Fibroblast of lung (primary cell): ENCODE measurements around the gene ACADSB.

Experiments
- CTCF ChIP-seq, 2 donors: IDR thresholded peaks in 1 of 2; conservative IDR thresholded peaks in 1 of 2; 1 replicate in 1 of 2; 2 replicates in 1 of 2; pipeline ENCODE4 v1.5.1; 2011 to 2012; ENCODE audit warnings: low read length in 2 of 2, control low read depth in 1 of 2, inconsistent platforms in 1 of 2, low read depth in 1 of 2, mild to moderate bottlenecking in 1 of 2
- EZH2 ChIP-seq: IDR thresholded peaks from 2 replicates; pipeline ENCODE4 v1.5.1; 2012; ENCODE audit warnings: low read length, control low read depth, mild to moderate bottlenecking; ENCODE audit errors: missing control alignments

GRCh38 chr10:123103944-123104343 is 95.1 kb downstream of the ACADSB start:
- no peak for TF ChIP-seq CTCF (conservative IDR thresholded peaks at IDR 0.05 in 1 of 2, IDR thresholded peaks at IDR 0.05 in 1 of 2; ENCODE audit: low read depth in 1 of 2, low read length in 2 of 2)
- TF ChIP-seq EZH2, result no peak
